ENCODE data around the gene GADD45B.

GRCh38 chr19:2461751-2462634 lies 13.9 kb upstream of the GADD45B start:
- TF ChIP-seq POLR2A (IDR thresholded peaks at IDR 0.05): no peak
- TF ChIP-seq, protein P1, sequence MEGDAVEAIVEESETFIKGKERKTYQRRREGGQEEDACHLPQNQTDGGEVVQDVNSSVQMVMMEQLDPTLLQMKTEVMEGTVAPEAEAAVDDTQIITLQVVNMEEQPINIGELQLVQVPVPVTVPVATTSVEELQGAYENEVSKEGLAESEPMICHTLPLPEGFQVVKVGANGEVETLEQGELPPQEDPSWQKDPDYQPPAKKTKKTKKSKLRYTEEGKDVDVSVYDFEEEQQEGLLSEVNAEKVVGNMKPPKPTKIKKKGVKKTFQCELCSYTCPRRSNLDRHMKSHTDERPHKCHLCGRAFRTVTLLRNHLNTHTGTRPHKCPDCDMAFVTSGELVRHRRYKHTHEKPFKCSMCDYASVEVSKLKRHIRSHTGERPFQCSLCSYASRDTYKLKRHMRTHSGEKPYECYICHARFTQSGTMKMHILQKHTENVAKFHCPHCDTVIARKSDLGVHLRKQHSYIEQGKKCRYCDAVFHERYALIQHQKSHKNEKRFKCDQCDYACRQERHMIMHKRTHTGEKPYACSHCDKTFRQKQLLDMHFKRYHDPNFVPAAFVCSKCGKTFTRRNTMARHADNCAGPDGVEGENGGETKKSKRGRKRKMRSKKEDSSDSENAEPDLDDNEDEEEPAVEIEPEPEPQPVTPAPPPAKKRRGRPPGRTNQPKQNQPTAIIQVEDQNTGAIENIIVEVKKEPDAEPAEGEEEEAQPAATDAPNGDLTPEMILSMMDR (IDR thresholded peaks at IDR 0.05): no peak

All from thyroid gland (tissue), 4 donors.